M059J (cell line): ENCODE data around the gene KLK15. TPM values are rescaled to one million over a fixed set of nuclear protein-coding genes. Genes with fewer than 3 reads are reported as not detected.

Experiments used
- DNase-seq: peaks from one replicate; pipeline ENCODE4 v3.0.0-alpha.2; 2012; ENCODE audit warnings: low read depth
- total RNA-seq: library from RNA; depleted of rRNA; stranded (reverse); fragments of >200 nt; shearing (Covaris generic); gene quantifications from 2 replicates; pipeline ENCODE4 v1.2.3, GENCODE V29; 2014

The KLK15 gene
- total RNA-seq, 1 experiment from 2014 or later: not detected

DNA sequence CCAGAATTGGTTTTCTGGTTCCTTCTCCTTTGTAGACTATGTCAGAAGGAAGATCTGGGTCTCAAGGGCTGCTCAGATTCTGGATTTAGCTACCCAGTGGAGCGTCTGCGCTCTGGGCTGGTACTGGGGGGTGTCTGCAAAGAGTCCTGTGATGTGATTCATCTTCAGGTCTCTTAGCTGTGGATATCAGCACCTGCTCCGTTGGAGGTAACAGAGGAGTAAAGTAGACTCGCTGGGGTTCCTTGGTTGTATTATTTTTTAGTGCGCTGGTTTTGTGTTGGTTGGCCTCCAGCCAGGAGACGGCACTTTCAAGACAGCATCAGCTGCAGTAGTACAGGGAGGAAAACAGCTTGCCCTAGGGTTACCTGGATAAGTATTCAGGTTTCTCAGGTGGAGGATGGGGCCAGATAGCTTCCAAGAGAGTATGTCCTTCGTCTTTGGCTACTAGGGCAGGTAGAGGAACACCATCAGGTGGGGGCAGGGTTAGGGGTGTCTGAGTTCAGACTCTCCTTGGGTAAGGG, 10.4 kb upstream of the KLK15 start:
- no peak for DNase-seq

DNA sequence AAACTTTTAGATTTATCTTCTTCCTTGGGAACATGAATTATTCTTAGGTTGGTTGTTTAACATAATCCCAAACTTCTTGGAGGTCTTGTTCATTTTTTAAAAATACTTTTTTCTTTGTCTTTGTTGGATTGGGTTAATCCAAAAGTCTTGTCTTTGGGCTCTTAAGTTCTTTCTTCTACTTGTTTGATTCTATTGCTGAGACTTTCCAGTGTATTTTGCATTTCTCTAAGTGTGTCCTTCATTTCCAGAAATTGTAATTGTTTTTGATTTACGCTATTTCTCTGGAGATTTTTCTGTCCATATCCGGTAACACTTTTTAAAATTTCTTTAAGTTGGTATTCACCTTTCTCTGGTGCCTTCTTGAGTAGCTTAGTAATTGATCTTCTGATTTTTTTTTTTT, 9.8 kb upstream of the KLK15 start:
- no peak for DNase-seq

DNA sequence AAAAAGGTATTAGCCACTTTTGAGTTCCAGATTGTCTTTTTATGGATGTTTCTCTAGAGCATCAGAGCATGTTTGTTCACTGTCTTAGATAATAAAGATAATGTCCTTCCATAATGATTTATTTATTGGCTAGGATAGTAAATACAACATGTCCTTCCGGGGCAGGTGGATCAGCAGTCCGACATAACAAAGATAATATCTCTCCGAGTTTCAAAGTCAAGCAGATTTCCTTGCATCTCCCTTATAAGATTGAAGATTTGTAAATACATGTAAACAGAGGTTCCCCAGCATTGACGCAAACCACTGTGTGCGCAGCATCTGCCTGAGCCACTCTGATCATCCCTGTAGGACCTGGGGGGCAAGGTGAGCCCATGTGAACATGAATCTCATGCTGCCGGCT, 8.8 kb upstream of the KLK15 start:
- no peak for DNase-seq

DNA sequence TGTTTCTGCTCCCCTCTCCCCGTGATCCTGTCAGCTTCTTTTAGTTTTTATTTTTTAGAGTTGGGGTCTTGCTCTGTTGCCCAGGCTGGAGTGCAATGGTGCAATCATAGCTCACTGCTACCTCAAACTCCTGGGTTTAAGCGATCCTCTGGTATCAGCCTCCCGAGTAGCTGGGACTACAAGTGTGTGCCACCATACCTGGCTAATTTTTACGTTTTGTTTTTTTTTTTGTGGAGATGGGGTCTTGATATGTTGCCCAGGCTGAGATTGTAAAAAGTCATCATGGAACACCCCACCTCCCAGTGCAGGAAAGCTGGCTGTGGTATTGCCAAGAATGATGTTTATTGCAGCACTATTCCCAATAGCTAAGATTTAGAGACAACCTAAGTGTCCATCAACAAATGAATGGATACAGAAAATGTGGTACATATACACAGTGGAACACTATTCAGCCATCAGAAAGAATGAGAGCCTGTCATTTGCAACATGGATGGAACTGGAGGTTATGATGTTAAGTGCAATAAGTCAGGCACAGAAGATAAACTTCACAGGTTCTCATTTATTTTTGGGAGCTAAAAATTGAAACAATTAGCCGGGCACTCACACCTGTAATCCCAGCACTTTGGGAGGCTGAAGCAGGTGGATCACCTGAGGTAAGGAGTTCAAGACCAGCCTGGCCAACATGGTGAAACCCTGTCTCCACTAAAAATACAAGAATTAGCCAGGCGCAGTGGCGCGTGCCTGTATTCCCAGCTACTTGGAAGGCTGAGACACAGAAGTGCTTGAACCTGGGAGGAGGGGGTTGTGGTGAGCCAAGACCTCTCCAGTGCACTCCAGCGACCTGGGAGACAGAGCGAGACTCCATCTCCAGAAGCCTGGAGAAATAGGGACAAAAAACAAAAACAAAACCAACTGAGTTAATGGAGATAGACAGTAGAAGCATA, 6.6 kb upstream of the KLK15 start:
- DNase-seq: no peak

DNA sequence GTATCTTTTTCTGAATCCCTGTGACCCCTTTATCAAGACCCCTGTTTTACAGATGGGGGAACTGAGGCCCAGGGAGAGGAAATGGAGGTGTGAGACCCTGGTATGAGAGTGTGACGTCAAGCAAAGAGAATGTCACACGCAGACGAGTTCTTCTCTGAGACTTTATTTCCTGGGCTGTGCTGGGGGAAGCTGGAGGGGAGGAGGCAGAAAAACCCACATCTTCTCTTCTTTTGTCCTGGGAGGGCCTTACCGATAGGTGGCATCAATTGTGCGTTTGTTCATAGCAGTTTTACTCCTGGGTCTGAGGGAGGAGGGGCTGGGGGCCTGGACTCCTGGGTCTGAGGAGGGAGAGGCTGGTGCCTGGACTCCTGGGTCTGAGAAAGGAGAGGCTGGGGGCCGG, 4.9 kb upstream of the KLK15 start:
- DNase-seq: peak; percentile 28

DNA sequence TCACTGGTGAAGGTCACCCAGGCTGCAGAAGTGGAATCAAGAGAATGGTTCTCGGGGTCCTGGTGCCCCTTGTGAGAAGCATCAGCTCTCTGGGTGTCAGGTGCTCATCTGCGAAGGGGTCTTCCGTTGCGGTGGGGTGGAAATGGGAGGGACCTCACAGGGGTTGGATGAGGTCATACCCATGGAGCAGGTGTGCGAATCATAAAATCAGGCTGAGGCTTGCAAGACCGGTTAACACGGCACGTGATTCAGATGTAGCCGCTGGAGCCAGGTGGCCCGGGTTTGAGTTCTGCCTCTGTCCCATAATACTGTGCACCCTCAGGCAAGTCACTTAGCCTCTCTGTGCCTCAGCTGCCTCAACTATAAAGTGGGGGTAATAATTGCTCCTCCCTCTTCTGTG, 3.9 kb upstream of the KLK15 start:
- DNase-seq: no peak

DNA sequence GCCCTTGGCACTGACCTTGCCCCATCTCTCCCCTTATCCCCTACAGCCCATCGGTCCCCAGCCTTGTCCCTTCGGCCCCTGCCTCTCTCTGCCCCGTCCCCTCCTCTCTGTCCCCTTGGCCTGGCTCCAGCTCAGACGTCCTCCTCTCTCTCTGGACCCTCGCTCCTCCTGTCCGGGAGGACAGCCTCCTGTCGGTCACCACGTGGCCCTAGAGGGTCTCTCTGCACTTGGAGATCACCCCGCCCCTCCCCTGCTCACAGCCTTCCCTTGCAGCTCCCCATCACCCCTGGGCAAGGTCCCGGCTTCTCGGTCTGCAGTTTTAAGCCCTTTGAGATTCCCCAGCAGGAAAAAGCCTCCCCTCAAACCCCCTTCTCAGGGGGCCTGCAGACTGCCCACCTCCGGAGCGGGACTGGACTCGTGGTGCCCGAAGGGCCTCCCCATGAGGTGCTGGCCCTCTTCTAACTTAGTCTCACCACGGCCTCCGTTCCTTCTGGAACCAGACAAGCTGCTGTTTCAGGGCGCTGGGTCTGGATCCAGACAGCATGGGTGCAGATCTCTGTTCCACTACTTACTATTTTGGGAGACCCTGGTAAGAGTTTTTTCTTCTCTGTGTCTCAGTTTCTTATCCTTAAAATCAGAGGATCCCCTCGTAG, 3.3 kb upstream of the KLK15 start:
- DNase-seq: no peak

DNA sequence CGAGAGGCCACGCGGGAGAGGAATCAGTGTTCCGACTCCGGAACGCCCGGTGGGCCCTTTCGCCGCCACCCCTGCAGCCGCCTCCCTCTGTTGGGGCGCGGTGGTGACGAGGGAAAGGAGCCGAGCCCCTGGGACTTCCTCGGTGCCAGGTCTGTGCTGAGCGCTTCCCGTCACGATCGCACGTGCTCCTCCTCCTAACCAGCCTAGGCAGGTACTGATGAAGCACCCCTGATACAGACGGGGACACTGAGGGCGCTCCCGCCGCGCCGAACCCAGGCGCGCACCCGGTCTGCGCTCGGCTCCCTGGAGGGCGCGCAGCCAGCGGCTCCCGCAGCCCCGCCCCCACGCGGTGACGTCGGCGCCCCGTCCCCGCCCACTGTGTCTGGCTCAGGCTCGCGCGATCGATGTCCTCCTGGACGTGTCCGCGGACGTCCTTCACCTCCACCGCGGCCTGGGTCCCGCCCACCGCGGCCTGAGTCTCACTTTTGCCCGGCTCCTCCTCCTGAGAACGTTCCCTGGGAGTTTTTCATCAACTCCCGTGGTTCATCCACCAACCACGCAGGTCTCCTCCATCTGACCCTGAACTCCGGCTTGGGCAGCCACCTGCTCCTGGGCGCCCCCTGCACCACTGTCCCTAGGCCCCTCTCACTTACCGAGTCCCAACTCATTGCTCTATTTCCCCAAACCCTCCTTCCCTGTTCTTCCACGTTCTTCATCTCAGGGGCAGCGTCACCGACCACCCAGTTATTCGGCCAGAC, 2.6 kb upstream of the KLK15 start:
- DNase-seq: peak; percentile 70

DNA sequence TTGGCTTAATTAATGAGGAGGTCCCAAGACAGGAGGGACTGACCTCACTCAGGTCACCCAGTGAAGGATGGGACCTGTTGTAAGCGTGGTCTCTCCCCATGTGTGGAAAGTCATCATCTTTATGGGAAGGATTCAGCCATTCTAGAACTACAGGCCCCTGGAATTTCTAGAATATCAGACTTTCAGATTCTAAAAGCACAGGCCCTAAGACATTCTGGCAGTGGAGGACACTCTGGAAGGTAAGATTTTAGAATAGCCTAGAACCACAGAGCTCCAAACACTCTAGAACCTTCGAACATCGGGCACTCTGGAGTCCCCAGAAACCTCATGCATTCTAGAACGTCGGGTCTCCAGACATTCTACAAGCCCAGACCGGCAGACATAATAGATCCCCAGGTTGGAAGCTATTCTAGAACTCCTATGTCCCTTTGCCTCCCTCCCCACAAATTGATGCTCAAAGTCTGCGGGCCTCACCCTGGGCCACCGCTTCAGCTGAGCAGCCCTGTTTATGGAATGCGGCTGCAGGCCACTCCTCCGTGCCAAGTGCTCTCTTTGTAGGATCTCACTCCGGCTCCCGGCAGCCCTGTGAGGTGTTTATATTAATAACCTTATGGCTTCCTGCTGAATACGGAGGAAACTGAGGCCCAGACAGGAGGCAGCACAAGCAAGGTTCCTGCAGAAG, 1.9 kb upstream of the KLK15 start:
- DNase-seq: peak; percentile 9

DNA sequence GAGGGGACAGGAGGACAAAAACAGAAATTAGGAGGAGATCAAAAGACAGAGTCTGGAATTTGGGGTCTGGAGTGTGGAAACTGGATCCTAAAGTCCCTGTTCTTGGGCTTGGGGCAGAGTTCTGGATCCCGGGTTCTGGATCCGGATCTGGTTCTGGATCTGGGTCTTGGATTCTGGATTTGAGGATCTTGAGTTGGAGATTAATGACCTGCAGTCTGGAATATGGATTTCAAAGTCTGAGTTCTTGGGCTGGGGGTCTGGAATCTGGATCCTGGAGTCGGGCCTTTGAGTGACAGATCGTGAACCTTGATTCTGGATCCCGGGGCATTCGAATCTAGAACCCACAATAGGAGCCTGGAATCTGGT, 411 bp upstream of the KLK15 start:
- no peak for DNase-seq

DNA sequence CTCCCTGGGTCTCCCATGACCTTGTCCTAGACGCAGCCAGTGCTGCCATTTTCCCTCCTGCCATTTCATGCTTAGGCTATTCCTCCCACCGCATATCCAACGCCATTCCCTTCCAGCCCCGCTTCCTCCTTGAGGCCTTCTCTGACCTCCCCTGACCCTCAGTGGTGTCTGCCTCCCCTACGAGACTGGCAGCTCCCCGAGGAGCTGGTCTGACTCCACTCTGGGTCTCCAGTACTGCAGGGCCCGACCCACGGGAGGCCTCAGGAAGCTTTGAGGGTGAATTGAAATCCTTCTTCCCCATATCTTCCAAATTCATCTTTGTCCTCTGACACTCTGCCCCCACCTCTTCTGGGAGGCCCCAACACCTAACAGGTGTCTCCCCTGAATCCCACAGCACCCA, 708 bp downstream of the KLK15 start:
- no peak for DNase-seq

DNA sequence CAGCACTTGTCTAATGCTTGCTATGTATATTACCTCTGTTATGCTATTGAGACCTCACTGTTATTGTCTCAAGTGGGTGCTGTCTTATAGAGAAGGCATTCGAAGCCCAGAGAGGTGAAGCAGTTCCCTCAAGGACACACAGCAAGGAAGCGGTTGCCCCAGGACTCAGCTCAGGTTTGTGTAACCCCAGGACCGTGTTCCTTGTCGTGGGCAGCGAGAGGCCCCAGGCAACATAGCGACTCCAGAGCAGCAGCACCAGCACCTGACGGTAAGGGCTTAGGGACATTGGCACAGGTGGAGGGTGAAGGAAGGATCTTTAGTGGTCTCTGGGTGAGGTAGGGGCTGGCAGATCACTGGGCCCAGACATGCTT, 2.4 kb downstream of the KLK15 start:
- DNase-seq: no peak

DNA sequence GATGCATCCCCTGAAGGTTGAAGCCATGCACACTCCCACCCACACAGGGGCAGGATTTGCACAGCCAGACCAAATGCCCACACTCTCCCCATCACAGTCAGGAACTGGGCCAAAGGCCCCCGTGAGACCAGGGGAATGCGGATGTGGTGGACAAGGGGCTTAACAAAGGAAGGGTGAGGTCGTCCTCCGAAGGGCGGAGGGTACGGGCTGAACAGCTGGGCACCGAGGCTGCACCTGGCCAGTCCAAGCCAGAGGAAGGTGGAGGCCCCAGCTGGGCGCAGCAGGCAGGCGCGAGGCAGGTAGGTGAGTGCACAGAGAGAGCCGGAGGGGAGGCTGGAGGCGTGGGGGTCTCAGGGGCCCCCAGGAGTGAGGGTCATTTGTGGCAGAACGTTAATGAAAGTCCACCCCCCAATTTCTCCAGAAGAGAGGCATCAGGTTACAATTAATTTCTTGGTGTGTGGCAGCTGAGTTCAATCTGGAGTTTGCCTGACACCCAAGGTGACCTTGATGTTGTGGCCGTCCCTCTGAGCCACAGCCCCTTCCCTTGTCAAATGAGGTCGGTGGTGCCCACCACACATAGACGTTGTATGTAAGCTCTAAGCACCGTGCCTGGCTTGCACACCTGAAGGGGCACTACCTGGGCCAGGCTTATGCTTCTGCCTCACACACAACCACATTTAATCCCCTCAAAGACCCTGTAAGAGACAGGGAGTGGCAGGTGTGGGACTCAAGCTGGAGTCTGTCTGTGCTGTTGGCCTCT, 2.9 kb downstream of the KLK15 start:
- DNase-seq: no peak

DNA sequence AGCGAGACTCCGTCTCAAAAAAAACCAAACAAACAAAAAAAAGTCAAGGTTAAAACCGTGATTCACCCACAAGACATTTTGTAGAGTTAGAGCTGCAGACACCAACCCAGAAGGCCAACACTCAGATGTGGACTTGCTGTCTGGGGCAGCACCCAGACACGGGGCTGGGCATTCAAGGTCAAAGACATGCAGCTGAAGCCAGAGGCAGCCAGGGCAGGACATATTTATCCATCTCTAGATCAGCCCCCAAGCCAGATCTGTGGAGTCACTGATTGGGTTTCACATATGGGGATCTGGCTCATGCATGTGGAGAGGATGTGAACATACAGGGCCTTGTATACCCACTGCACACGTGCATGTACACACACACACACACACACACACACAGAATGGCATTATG, 3.6 kb downstream of the KLK15 start:
- DNase-seq: no peak

DNA sequence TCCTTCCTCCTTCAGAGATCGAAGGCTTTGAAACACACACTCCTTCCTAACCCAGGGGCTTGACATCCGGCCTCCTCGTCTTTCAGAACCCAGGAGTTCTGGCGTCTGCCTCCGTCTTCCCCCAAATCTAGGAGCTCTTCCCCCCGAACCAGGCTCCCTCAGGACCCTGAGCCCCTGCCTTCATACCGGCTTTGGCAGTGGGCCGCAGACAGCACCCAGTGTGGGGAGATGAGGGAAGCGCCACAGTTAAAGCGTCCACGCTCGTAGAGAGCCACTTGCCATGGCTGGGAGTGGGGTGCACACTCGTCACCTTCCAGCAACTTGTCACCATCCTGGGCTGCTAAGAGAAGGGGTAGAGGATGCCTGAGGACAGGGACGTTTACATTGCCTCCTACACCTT, 5.9 kb downstream of the KLK15 start:
- no peak for DNase-seq

DNA sequence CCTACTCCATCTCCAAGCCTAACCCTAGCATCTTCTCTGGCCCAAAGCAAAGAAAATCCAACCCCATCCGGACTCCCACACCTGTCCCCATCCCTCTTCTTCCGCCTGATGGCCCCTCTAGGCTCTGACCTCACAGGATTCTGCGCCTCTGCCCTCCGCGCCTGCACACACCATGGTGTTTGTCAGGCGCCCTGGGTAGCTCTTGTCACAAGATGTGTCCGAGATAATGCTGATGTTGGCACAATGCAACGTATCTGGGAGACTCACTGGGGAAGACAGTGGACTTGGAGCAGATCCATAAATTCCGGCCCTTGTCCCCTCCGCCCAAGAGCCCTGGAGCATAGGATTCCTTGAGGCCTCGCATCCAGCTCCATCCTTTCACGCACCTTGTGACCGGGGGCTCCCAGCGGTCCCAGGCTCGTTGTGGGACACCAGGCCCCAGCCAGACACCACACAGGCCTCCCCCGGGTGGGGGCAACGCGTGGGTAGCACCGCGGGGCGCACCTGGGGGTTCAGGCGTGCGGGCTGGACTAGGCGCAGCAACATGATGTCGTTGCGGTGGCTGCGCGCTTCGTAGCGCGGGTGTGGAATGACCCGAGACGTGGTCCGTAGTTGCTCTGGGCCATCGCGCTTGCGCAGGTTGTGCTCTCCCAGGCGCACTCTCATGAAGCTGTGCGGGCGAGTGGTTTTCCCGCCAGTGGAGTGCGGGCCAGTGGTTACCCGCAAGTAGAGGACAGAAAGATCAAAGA, 6.7 kb downstream of the KLK15 start:
- DNase-seq: no peak

DNA sequence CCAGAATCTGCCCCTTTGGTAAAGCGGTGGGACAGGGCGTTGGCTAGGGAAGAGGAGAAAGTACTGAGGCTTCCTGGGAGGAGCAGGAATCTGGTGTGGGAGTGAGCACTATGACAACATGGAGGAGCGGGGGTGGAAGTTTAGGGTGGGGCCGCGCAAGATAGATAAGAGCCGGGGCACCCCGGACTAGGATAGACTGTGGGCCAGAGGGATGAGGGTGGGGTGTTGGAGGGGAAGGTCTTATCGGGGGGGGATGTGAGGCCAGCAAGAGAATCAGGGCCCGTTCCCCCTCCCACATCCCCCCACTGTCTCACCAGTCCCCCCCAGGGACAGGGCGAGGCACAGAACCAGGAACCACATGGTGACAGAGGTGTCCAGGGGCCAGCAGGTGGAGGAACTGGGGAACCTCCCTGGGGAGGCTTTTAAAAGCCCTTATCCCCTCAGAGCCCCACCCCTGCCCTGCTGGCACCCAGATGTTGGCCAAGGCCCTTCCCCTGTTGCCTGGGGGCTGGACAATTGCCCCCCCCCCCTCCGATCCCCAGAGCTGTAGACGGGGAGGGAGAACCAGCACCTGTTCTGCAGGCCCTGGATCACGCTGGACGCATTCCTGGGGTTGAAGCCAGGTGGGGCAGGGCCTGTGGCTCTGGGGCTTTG, 9.9 kb downstream of the KLK15 start, which contains the start of gene KLK1:
TSS of gene KLK1 (minus strand) at position 399 of the 654 bp plus-strand sequence. CDS start at position 360, 39 bp downstream.
- DNase-seq: no peak

DNA sequence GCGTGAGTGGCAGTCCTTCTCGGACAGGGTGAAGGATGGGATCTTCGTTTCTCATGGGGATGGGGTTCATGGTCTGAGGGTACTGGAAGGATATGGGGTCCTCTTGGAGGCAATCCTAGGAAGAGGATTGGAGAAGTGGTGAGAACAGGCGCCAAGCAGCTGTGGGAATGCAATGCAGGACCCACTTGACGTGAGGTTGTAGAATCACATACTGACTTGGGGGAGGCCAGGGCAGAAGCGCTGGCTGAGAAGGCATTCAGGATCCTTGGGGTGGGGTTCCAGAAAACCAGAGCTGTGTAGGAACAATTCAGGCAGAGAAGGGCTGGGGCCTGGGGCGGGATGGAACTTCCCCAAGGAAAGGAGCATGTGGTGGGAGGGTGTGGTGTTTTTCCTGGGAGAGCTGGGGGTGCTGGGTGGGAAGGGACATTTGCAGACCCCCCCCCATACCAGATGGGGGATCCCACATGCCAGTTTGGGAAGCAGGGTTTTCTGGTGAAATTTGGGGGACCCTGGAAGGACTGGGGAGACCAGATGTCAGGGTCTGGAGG, 10.6 kb downstream of the KLK15 start:
- DNase-seq: no peak

DNA sequence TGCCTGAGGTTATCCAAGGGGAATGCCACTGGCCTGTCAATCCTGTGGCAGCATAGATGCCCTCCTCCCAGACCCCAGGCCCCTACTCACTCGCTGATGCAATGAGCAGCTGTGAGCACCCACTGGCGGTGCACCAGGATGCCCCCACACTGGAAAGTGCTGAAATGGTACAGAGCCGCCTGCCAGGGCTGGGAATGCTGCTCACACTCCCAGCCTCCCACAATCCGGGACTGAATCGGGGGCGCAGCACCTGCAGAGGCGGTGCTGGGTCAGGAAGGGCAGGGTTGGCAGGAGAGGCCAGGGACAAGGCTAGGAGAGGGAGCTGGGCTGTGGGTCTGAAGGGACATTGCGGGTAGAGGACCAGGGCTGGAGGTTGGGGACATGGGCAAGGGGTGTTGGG, 11.8 kb downstream of the KLK15 start:
- DNase-seq: no peak
